HG02759 (cell line): ENCODE results near the gene CREBZF.
"Not testable (repeated sequence)": the region's sequence is repeated elsewhere in the genome, so short reads cannot be mapped to it uniquely, and the experiment has no call there.

ENCODE experiments used
- ATAC-seq: cut with Tn5 transposase; IDR thresholded peaks from one replicate; pipeline ENCODE4 v1.9.1; 2021; ENCODE audit warnings: mild to moderate bottlenecking, moderate library complexity; ENCODE audit not compliant: unreplicated experiment

Gene CREBZF

GRCh38 chr11:85672105-85672902 is 7.4 kb upstream of the CREBZF start:
- no peak for ATAC-seq

GRCh38 chr11:85670949-85671663 is 6.2 kb upstream of the CREBZF start:
- not testable (repeated sequence) for ATAC-seq

- ATAC-seq: no peak
Measured at GRCh38 chr11:85668157-85668556, 3.2 kb upstream of the CREBZF start.

- ATAC-seq: no peak
Measured at GRCh38 chr11:85666687-85667086, 1.8 kb upstream of the CREBZF start.

GRCh38 chr11:85665733-85666132 is 804 bp upstream of the CREBZF start:
- ATAC-seq: no peak

GRCh38 chr11:85663753-85664614 is 945 bp downstream of the CREBZF start:
- ATAC-seq: peak; percentile 64

- no peak for ATAC-seq
Measured at GRCh38 chr11:85663080-85663752, 1.7 kb downstream of the CREBZF start.

GRCh38 chr11:85661972-85662664 is 2.8 kb downstream of the CREBZF start:
- no peak for ATAC-seq

GRCh38 chr11:85658180-85658579 is 6.7 kb downstream of the CREBZF start:
- ATAC-seq: no peak

- no peak for ATAC-seq
Measured at GRCh38 chr11:85656777-85657176, 8.2 kb downstream of the CREBZF start.

- ATAC-seq: not testable (repeated sequence)
Measured at GRCh38 chr11:85654343-85654742, 10.6 kb downstream of the CREBZF start.

GRCh38 chr11:85652786-85653447 is 12.0 kb downstream of the CREBZF start:
- ATAC-seq: no peak

- ATAC-seq: no peak
Measured at GRCh38 chr11:85651118-85651517, 13.8 kb downstream of the CREBZF start.

- peak; percentile 100 for ATAC-seq
Measured at GRCh38 chr11:85647604-85648299, 17.2 kb downstream of the CREBZF start, which contains the start of gene TMEM126A. TMEM126A (plus strand) TSS chr11:85647967; CDS start chr11:85650256, 2,289 bp downstream.

- ATAC-seq: peak; percentile 2
Measured at GRCh38 chr11:85647078-85647477, 17.9 kb downstream of the CREBZF start.

GRCh38 chr11:85643191-85643614 is 21.7 kb downstream of the CREBZF start:
- ATAC-seq: no peak

- ATAC-seq: no peak
Measured at GRCh38 chr11:85634747-85635146, 30.2 kb downstream of the CREBZF start.

GRCh38 chr11:85628771-85629341 is 36.1 kb downstream of the CREBZF start:
- peak; percentile 12 for ATAC-seq
